Epithelial cell of proximal tubule (primary cell): ENCODE data around the gene NDUFB6. TPM values are rescaled to one million over a fixed set of nuclear protein-coding genes. Genes with fewer than 3 reads are reported as not detected.
"Not testable (repeated sequence)": the region's sequence is repeated elsewhere in the genome, so short reads cannot be mapped to it uniquely, and the experiment has no call there.

ENCODE experiments used
- DNase-seq: peaks from one replicate; pipeline ENCODE4 v3.0.0-alpha.2; 2011; ENCODE audit warnings: low read depth
- H3K4me3 ChIP-seq: 2 replicates; pipeline ENCODE4 v1.5.1; 2011; ENCODE audit warnings: low read depth, mild to moderate bottlenecking, low read length
- CTCF ChIP-seq: conservative IDR thresholded peaks from 2 replicates; pipeline ENCODE4 v1.5.1; 2012; ENCODE audit warnings: low read depth, mild to moderate bottlenecking, low read length
- total RNA-seq: library from RNA; depleted of rRNA; stranded (reverse); fragments of >200 nt; gene quantifications from 2 replicates; pipeline ENCODE4 v1.2.3, GENCODE V29; 2015

Gene NDUFB6
- total RNA-seq, 1 donor from 2014 or later = 80.8 TPM

GRCh38 chr9:32524892-32525708 lies 47.9 kb downstream of the NDUFB6 start:
- H3K4me3 ChIP-seq = peak overlapping the region; percentile 70
- DNase-seq = no peak
- TF ChIP-seq CTCF = no peak

GRCh38 chr9:32524558-32524891 lies 48.4 kb downstream of the NDUFB6 start:
- H3K4me3 ChIP-seq = peak overlapping the region; percentile 70

GRCh38 chr9:32523910-32524309 lies 49.0 kb downstream of the NDUFB6 start:
- TF ChIP-seq CTCF = no peak
- peak overlapping the region; percentile 70 for H3K4me3 ChIP-seq
- DNase-seq = no peak

More at GRCh38 chr9:32524558-32524891, 48.4 kb downstream of the NDUFB6 start:
- not testable (repeated sequence) for DNase-seq

- no peak for TF ChIP-seq CTCF
- no peak overlapping the region for H3K4me3 ChIP-seq
- no peak for DNase-seq
Observed at GRCh38 chr9:32518276-32518675, 54.7 kb downstream of the NDUFB6 start.

- TF ChIP-seq CTCF = no peak
- H3K4me3 ChIP-seq = no peak overlapping the region
- DNase-seq = no peak
Observed at GRCh38 chr9:32516241-32516640, 56.7 kb downstream of the NDUFB6 start.

- no peak for TF ChIP-seq CTCF
- DNase-seq = no peak
- H3K4me3 ChIP-seq = no peak overlapping the region
Observed at GRCh38 chr9:32508728-32509127, 64.2 kb downstream of the NDUFB6 start.

GRCh38 chr9:32503008-32503407 lies 70.0 kb downstream of the NDUFB6 start:
- TF ChIP-seq CTCF = no peak
- no peak for DNase-seq
- no peak overlapping the region for H3K4me3 ChIP-seq

Other genes with a start within 250 kb of the NDUFB6 start
- gene ACO1, start 188.5 kb downstream of the NDUFB6 start, total RNA-seq = 41.2 and 66.8 TPM in 2 replicates
- gene RIGI, start 47.0 kb downstream of the NDUFB6 start, total RNA-seq = 10.9 and 18.7 TPM in 2 replicates
- 8.6 and 8.7 TPM in 2 replicates for gene SMIM27, start 20.8 kb downstream of the NDUFB6 start, total RNA-seq
- 14.3 and 18.5 TPM in 2 replicates for gene TOPORS, start 20.6 kb downstream of the NDUFB6 start, total RNA-seq
- under 0.01 TPM in 1 of 2 replicates, not detected in the other for gene TAF1L, start 62.5 kb upstream of the NDUFB6 start, total RNA-seq
- gene TMEM215, start 210.4 kb upstream of the NDUFB6 start, total RNA-seq = not detected in 2 replicates